Measurements from ENCODE around the gene BHMT2.

BHMT2 gene

GRCh38 chr5:79122973-79123372, 53.4 kb downstream of the BHMT2 start:
- Histone ChIP-seq H3K27ac (ENCODE audit: low read length) (no peak overlapping the region), H3K9me3 (ENCODE audit: control insufficient read depth in 1 of 2, low read length in 2 of 2) (no peaks in the 10 kb centered on the region), H3K27me3 (ENCODE audit: low read depth, low read length) (no peaks in the 10 kb centered on the region), H3K36me3 (ENCODE audit: control insufficient read depth in 1 of 2, insufficient read depth in 2 of 2, low read length in 2 of 2) (no peaks in the 10 kb centered on the region), H3K4me1 (ENCODE audit: control insufficient read depth in 1 of 2, insufficient read depth in 2 of 2, low read length in 2 of 2) (no peaks in the 10 kb centered on the region), H3K4me3 (ENCODE audit: low read depth in 1 of 2, low read length in 2 of 2) (no peak overlapping the region)

- H3K27me3 ChIP-seq (ENCODE audit: low read depth, low read length): no peaks in the 10 kb centered on the region
- H3K4me3 ChIP-seq (ENCODE audit: low read depth in 1 of 2, low read length in 2 of 2): no peak overlapping the region
- no peak overlapping the region for H3K27ac ChIP-seq (ENCODE audit: low read length)
- H3K4me1 ChIP-seq (ENCODE audit: control insufficient read depth in 1 of 2, insufficient read depth in 2 of 2, low read length in 2 of 2): no peaks in the 10 kb centered on the region
- H3K36me3 ChIP-seq (ENCODE audit: control insufficient read depth in 1 of 2, insufficient read depth in 2 of 2, low read length in 2 of 2): no peaks in the 10 kb centered on the region
- no peaks in the 10 kb centered on the region for H3K9me3 ChIP-seq (ENCODE audit: control insufficient read depth in 1 of 2, low read length in 2 of 2)
These were observed 55.0 kb downstream of the BHMT2 start for GRCh38 chr5:79124607-79125006.

GRCh38 chr5:79130781-79131180, 61.2 kb downstream of the BHMT2 start:
- Histone ChIP-seq H3K36me3 (ENCODE audit: control insufficient read depth in 1 of 2, insufficient read depth in 2 of 2, low read length in 2 of 2) (no peaks in the 10 kb centered on the region), H3K27me3 (ENCODE audit: low read depth, low read length) (no peaks in the 10 kb centered on the region), H3K27ac (ENCODE audit: low read length) (no peak overlapping the region), H3K4me3 (ENCODE audit: low read depth in 1 of 2, low read length in 2 of 2) (no peak overlapping the region), H3K4me1 (ENCODE audit: control insufficient read depth in 1 of 2, insufficient read depth in 2 of 2, low read length in 2 of 2) (peaks cover 4 to 8% of the 10 kb centered on the region in 2 donors), H3K9me3 (ENCODE audit: control insufficient read depth in 1 of 2, low read length in 2 of 2) (no peaks in the 10 kb centered on the region)

- Histone ChIP-seq H3K36me3 (ENCODE audit: control insufficient read depth in 1 of 2, insufficient read depth in 2 of 2, low read length in 2 of 2) (no peaks in the 10 kb centered on the region), H3K27me3 (ENCODE audit: low read depth, low read length) (no peaks in the 10 kb centered on the region), H3K27ac (ENCODE audit: low read length) (peak overlapping the region; percentile 55), H3K4me3 (ENCODE audit: low read depth in 1 of 2, low read length in 2 of 2) (peak overlapping the region; percentile 41 to 54), H3K9me3 (ENCODE audit: control insufficient read depth in 1 of 2, low read length in 2 of 2) (no peaks in the 10 kb centered on the region), H3K4me1 (ENCODE audit: control insufficient read depth in 1 of 2, insufficient read depth in 2 of 2, low read length in 2 of 2) (peaks cover 4 to 8% of the 10 kb centered on the region in 2 donors)
These were observed 63.6 kb downstream of the BHMT2 start for GRCh38 chr5:79133121-79133656.

- H3K9me3 ChIP-seq (ENCODE audit: control insufficient read depth in 1 of 2, low read length in 2 of 2): no peaks in the 10 kb centered on the region
- peaks cover 4 to 8% of the 10 kb centered on the region in 2 donors for H3K4me1 ChIP-seq (ENCODE audit: control insufficient read depth in 1 of 2, insufficient read depth in 2 of 2, low read length in 2 of 2)
- no peaks in the 10 kb centered on the region for H3K36me3 ChIP-seq (ENCODE audit: control insufficient read depth in 1 of 2, insufficient read depth in 2 of 2, low read length in 2 of 2)
- H3K27ac ChIP-seq (ENCODE audit: low read length): peak overlapping the region; percentile 55
- peak overlapping the region; percentile 41 to 54 for H3K4me3 ChIP-seq (ENCODE audit: low read depth in 1 of 2, low read length in 2 of 2)
- no peaks in the 10 kb centered on the region for H3K27me3 ChIP-seq (ENCODE audit: low read depth, low read length)
These were observed 64.3 kb downstream of the BHMT2 start for GRCh38 chr5:79133657-79134451.

- Histone ChIP-seq H3K9me3 (ENCODE audit: control insufficient read depth in 1 of 2, low read length in 2 of 2) (peaks cover 3 to 4% of the 10 kb centered on the region in 2 donors), H3K4me3 (ENCODE audit: low read depth in 1 of 2, low read length in 2 of 2) (no peak overlapping the region), H3K27ac (ENCODE audit: low read length) (no peak overlapping the region), H3K4me1 (ENCODE audit: control insufficient read depth in 1 of 2, insufficient read depth in 2 of 2, low read length in 2 of 2) (peaks cover 4 to 8% of the 10 kb centered on the region in 2 donors), H3K27me3 (ENCODE audit: low read depth, low read length) (no peaks in the 10 kb centered on the region), H3K36me3 (ENCODE audit: control insufficient read depth in 1 of 2, insufficient read depth in 2 of 2, low read length in 2 of 2) (no peaks in the 10 kb centered on the region)
These were observed 66.4 kb downstream of the BHMT2 start for GRCh38 chr5:79135790-79136553.

GRCh38 chr5:79136618-79137017, 67.1 kb downstream of the BHMT2 start:
- Histone ChIP-seq H3K9me3 (ENCODE audit: control insufficient read depth in 1 of 2, low read length in 2 of 2) (peaks cover 3 to 4% of the 10 kb centered on the region in 2 donors), H3K36me3 (ENCODE audit: control insufficient read depth in 1 of 2, insufficient read depth in 2 of 2, low read length in 2 of 2) (no peaks in the 10 kb centered on the region), H3K4me3 (ENCODE audit: low read depth in 1 of 2, low read length in 2 of 2) (no peak overlapping the region), H3K27ac (ENCODE audit: low read length) (no peak overlapping the region), H3K27me3 (ENCODE audit: low read depth, low read length) (no peaks in the 10 kb centered on the region), H3K4me1 (ENCODE audit: control insufficient read depth in 1 of 2, insufficient read depth in 2 of 2, low read length in 2 of 2) (peaks cover 4 to 8% of the 10 kb centered on the region in 2 donors)

Measured in muscle layer of duodenum (tissue), 2 donors.